Subcutaneous adipose tissue (tissue), 4 donors: ENCODE results near the gene UNKL. TPM values are rescaled to one million over a fixed set of nuclear protein-coding genes. Genes with fewer than 3 reads are reported as not detected.

Source experiments
- CTCF ChIP-seq: fragments of 450-650 bp; IDR thresholded peaks from one replicate; pipeline ENCODE4 v1.5.1; 2016; ENCODE audit warnings: low read depth, mild to moderate bottlenecking, control low read depth, antibody characterized with exemption, moderate library complexity
- total RNA-seq, 4 donors: library from RNA; depleted of rRNA; stranded (reverse); fragments of >200 nt; gene quantifications; one replicate each; pipeline ENCODE4 v1.1.0, GENCODE V29; 2016

Gene UNKL
- total RNA-seq, 4 donors from 2014 or later: 14.3 to 49.2 (median 25.9) TPM

DNA sequence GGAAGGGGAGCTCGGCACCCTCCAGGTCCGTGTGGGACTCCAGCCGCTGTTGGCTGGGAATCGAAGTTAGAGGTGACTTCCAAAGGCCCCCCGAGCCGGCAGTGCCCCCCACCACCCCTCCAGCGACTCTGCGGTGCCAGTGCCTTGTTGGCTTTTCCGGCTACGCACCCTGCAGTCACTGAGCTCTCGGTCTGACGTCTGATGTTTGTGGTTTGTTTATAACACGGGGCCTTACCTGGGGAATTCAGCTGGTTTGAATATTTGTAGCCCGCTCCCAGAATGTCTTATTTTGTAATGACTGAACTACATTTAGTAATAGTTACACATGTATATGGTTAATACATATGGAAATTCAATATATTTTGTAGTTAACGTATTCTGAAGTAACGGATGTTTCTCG is 88.1 kb downstream of the UNKL start:
- TF ChIP-seq CTCF: no peak

DNA sequence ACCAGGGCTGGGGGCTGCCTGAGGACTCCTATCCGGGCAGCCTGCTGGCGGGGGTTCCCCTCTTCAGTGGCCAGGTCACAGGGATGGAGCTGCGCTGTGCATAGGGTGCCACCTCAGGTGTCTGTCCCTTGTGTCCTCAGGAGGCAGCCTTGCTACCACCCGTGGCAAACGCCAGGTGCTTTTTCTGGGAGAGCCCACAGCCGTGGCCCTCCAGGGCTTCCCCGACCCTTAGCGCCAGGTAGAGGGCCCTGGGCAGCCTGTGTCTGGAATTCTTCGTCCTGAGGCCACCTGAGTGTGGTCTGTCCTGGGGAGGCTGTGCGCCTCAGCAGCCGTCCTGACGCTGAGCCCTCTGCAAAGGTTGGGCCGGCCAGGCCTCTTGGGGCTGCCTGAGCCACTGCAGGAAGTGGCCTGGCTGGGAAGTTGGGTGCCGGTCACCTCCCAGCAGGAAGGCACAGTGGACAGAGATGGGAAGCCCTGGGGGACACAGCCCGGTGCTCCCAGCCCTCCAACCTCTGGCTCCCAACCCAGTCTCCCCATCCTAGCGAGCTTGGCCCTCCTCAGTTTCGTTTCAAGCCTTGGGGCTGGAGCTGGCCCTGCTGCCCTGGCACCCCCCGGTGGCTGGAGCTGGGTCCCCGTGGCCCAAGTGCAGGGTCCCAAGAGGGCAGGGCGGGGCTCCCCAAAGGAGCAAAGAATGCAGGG is 88.7 kb downstream of the UNKL start:
- TF ChIP-seq CTCF: no peak

DNA sequence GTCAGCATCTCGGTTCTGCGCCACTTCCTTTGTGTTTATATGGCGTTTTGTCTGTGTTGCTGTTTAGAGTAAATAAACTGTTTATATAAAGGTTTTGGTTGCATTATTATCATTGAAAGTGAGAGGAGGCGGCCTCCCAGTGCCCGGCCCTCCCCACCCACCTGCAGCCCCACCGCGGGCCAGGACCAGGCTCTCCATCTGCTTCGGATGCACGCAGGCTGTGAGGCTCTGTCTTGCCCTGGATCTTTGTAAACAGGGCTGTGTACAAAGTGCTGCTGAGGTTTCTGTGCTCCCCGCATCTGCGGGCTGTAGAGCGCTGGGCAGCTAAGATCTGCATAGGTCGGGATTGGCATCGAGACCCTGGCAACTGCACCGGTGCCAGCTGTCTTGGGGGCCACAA is 89.2 kb downstream of the UNKL start:
- no peak for TF ChIP-seq CTCF

- no peak for TF ChIP-seq CTCF
Measured at GRCh38 chr16:1324286-1324826, 90.1 kb downstream of the UNKL start.

- no peak for TF ChIP-seq CTCF
Measured at GRCh38 chr16:1323296-1324239, 90.9 kb downstream of the UNKL start.

- TF ChIP-seq CTCF: no peak
Measured at GRCh38 chr16:1322407-1322806, 92.1 kb downstream of the UNKL start.

- no peak for TF ChIP-seq CTCF
Measured at GRCh38 chr16:1320658-1321240, 93.8 kb downstream of the UNKL start.
